Measurements from ENCODE around the gene EIF4A2.

The EIF4A2 gene

DNA sequence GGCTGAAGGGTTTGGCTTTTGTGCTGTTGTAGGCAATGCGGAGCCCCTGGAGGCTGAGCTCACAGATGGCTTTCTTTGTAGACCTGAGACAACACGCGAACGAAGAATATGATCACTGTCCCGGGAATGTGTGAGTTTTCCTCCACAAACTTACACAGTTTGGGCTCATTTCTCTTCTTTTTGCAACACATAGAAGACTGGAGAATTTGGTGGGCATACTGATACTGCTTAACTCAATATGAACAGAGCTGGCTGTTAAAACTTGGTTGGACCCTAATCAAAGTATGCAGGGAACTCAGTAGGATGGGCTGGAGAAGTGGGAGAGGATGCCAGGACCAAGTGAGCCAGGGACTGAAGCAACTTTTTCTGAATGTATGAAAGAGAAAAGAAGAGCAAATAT is 35.1 kb downstream of the EIF4A2 start:
- in situ Hi-C loops (cut with MboI; ENCODE audit: low sequenced_read_pairs) = loop anchor here (25.0 kb wide), 3 partner anchors 206 to 831 kb away; partner anchors contain the start of gene AHSG

DNA sequence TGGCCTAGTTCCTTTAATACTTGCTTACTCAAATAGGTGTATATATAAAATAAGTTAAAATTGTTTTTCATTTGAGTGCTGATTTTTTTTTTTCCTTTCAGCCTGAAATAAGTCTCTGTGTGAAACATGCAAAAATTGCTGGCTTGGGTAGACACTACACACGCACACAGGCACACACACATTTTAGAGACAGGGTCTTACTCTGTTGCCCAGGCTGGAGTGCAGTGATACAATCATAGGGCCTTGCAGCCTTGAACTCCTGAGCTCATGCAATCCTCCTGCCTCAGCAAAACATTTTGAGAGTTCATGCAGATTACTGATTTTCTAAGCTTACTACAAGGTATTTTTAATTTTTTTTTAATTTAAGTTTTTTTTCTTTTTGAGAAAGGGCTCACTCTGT is 35.6 kb downstream of the EIF4A2 start:
- in situ Hi-C loops (cut with MboI; ENCODE audit: low sequenced_read_pairs) = loop anchor here (25.0 kb wide), 3 partner anchors 207 to 832 kb away; partner anchors contain the start of gene AHSG

DNA sequence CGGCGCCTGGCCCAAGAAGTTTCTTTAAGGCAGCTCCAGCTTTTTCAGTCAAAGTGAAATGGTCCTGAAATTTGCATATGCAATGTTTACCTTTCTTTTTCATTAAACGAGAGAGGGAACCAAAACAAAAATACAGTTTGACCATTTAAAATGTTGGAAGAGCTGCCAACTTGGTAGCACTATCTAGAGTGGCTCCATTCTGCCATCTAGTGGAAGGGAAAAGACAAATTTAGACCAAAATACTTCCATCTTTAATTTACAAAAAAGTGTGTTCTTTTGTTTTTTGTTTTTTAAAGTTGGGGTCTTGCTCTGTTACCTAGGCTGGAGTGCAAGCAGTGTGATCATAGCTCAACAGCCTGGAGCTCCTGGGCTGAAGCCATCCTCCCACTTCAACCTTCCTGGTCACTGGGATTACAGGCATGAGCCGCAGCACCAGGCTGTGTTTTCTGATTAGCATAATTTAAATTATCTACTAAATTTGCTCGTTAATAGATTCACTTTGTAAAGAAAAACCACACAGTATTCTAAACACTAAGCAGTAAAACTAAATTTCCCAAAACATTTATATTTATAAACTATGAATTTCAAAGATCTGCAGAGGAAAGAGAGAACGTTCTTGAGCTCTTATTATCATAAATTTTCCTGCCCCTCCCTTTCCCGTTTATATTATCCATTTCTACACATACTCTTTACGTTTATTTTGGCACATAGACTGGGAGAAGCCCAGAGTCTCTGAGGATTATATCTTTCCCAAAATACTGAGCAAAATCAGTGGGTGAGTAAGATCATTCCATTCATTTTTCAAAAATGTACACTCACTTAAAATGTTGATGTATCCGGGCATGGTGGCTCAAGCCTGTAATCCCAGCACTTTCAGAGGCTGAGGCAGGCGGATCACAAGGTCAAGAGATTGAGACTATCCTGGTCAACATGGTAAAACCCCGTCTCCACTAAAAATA is 38.3 kb downstream of the EIF4A2 start:
- in situ Hi-C loops (cut with MboI; ENCODE audit: low sequenced_read_pairs) = loop anchor here (25.0 kb wide), 3 partner anchors 209 to 834 kb away; partner anchors contain the start of gene AHSG

DNA sequence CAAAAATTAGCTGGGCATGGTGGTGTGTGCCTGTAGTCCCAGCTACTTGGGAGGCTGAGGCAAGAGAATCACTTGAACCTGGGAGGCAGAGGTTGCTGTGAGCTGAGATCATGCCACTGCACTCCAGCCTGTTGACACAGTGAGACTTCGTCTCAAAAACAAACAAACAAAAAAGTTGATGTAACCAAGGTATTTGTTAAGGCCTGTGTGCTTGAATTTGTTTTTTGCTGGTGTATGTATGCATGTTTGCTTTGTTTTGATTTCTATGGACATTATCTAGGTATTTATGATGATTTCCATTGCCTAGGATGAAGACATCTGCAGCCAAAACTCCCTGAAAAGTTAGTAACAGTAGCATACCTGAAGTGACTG is 39.0 kb downstream of the EIF4A2 start:
- in situ Hi-C loops (cut with MboI; ENCODE audit: low sequenced_read_pairs) = loop anchor here (25.0 kb wide), 3 partner anchors 210 to 835 kb away; partner anchors contain the start of gene AHSG

DNA sequence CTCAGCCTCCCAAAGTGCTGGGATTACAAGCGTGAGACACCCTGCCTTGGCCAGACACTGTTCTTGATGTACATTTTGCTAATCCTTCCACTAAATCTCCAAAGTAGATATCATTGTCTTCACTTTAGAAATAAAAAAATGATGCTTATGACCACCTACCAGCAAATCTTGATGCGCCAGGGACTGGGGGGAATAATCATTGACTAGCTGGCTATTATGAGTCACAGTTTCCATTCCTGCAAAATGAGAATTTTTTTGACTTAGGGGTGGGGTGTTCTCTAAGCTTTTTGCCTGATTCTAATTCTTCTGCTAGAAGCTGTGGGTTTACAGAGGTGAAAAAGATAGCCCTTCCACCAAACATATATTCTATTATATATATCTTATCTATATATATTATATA is 40.0 kb downstream of the EIF4A2 start:
- in situ Hi-C loops (cut with MboI; ENCODE audit: low sequenced_read_pairs) = loop anchor here (25.0 kb wide), 3 partner anchors 211 to 836 kb away; partner anchors contain the start of gene AHSG

DNA sequence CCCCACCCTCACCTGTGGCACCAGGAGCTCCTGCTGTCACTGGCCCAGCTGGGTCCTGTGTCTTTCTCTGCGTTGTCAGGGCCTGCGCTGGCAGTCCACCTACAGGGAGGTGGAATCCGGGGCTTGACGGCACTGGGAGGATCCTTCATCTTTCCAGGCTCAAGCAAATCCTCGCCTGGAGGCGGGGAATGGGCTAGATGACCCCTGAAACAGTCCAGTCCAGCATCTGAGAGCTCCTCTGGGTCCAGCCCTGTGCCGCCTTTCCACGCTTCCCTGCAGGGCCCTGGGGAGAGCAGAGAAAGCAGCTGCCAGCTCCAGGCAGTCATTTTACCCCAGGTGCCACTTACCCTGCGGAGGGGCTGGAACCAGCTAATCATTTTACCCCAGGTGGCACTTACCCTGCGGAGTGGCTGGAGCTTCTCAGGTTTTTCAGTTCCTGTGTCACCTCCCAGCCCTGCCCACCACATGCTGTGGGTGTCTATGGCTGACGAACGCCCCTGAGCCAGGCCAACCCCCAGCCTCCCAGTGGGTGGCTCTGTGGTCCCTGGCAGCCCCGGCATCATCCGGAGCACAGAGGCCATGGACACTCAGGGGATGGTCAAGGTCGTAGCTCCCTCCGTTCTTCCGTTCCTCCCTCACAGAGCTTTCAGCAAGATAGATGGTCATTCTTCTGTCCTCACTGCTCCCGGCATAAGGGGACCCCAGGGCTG is 41.2 kb downstream of the EIF4A2 start:
- in situ Hi-C loops (cut with MboI; ENCODE audit: low sequenced_read_pairs) = loop anchor here (25.0 kb wide), 3 partner anchors 212 to 837 kb away; partner anchors contain the start of gene AHSG

DNA sequence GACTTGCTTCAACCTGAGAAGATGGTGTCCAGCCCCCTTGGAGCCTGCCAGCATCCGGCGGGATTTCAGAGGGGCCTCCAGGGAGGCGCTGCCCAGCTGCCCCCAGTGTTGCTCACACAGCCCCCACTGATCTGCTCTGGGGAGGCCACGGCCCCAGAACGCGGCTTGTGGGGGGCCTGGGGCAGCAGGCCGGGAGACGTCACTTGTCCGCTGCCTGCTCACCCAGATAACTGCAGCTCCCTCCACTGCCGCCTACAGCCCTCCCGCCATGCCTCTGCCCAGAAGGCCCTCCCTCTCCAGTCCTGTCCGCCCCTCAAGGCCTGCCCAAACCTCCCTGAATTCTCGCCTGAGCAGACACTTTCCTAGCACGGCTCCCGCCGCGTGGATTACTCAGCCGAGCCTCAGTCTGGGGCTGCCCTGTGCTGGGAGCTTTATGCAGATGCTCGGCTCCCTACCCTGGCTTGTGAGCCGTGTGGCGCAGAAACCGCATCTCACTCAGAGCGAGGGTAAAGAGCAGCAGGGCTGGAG is 42.0 kb downstream of the EIF4A2 start:
- in situ Hi-C loops (cut with MboI; ENCODE audit: low sequenced_read_pairs) = no loop called here

DNA sequence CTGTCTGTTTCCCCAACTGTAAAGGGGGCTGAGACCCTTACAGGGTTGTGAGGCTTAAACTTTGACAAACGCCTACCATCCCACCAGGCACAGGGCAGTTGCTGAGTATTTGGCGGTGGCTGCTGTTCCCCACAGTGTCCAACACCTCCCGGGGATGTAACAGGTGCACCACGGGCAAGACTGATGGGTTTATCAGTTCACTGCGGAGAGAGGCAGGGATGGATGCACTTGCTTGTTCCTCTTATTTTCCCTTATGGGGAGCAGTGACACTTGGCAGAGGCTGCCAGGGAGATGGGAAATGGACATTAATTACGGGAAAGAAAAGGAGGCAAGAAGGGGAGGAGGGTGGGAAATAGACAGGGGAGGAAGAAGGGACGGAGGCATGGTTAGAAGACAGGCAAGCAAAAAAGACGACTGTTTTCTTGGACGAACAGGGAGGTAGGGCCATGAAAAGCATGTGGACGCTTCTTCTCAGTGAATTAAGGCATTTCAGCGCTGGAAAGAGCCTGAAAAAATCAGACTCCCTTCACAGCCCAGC is 42.6 kb downstream of the EIF4A2 start:
- in situ Hi-C loops (cut with MboI; ENCODE audit: low sequenced_read_pairs) = no loop called here

DNA sequence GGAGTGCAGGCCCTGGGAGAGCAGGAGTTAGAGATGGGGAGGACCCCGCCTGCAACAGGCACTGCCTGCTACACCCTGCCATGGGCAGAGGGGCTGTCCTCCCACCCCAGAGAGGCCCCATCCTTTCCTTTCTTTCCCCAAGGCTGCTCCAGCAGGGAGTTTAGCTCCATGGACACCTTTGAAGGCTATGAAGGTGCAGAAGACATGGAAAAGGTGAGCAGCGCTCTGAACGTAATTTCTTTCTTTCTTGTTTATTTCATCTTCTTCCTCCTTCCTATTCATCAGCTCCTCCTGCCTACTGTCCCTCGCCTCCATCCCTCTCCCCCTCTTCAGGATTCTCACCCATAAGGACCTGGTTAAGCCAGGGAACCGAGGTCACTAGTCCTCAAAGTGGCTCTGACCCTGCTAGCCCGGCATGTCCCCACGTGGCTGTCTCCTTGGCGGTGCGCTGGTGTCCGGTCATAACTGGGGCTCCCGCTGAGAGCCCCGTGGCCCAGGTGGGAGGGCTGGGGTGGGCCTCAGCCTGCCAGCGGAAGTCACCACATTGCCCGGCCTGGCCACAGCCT is 43.1 kb downstream of the EIF4A2 start:
- in situ Hi-C loops (cut with MboI; ENCODE audit: low sequenced_read_pairs) = no loop called here

DNA sequence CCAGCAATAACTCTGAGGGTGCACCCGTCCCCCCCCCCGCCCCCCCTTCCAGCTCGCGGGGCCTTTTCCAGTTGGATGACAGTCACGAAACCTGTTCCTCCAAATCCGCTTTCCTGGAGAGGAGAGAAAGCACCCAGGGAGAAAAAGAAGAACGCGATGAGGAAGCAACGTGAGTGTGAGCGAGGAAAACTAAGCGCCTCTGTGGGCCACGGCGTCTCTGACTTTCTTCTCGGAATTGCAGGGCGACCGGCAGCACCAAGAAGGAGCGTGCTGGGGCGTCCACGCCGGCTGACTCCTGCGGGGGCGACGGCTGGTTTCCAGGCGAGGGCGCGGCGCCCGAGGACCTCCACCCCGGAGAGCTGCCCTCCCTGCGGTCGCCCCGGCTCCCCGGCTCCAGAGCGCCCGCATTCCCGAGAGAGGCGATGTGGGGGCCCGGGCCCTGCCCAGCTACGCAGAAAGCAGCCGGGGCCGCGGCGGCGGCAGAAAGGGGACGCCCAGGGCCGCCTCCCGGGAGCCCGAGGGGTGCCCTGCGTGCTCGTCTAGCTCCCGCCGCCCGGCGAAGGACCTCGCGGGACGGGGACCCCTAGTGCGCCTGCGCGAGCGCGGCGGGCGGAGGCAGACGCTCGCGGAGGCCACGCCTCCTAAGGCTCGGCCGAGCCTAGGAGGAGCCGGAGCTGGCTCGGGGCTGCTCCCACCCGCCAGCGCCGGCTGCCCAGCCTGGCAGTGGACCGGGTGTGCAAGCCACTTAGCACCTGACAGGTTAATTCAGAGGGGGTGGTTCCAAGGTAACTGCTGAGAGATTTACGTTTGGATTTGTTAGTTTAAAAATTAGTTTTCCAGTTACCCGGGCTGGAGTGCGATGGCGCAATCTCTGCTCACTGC is 43.8 kb downstream of the EIF4A2 start:
- in situ Hi-C loops (cut with MboI; ENCODE audit: low sequenced_read_pairs) = no loop called here

DNA sequence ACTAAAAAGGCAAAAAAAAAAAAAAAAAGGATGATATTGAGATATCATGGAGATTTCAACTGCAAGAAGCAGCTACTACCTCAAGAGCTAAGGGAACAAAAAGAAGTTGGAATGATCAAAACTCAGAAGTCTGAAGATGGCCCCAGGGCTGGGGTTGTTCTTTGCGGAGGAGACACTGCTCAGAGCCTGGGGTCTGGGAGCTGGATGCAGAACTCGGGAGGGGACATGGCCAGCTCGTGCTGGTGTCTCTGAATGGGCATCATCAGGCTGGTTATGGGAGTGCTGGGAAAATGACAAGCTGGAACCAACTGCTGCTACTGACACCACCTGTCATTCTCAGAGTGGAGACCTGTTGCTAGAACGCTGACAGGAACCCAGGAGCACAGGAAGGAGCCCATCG is 45.0 kb downstream of the EIF4A2 start:
- in situ Hi-C loops (cut with MboI; ENCODE audit: low sequenced_read_pairs) = no loop called here

DNA sequence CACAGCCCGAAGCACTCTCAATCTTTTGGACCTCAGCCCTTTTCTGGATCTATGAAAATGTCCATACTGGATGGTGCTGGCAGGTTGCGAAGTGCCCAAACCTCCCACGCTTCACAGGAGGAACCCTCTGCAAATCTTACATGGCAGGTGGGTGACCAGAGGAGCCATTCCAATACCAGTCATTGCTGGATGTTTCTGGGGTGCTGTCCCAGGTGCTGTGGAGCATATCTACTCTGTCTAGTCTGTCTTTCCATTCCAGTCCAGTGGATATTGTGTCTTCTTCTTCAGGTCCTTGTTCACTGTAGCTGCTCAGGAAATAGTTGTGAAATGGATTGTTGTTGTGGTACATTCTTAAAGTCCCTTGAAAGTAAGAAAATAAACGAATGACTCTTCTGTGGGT is 48.4 kb downstream of the EIF4A2 start:
- in situ Hi-C loops (cut with MboI; ENCODE audit: low sequenced_read_pairs) = no loop called here

DNA sequence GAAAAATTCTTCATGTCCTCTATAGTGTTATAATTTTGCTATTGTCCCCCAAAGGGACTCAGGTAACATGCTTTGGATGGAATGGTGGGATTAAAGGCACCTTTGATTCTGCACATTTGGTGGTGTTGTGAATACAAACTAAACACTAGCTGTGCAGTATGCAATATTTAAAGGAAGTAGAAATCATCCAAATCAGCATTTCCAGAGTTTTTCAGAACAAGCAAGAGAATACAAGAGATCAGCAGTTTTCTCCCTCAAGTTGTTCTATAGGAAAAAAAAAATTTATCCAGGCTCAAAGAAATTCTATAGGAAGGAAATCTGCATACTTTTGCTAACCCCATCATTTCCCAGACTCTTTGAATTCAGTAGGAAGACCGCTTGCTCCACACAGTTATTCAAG is 48.9 kb downstream of the EIF4A2 start:
- in situ Hi-C loops (cut with MboI; ENCODE audit: low sequenced_read_pairs) = no loop called here

Measured in HL-60/S4 (cell line).